CD4-positive, CD25-positive, alpha-beta regulatory T cell (primary cell): ENCODE measurements around the gene PELI1. TPM values are rescaled to one million over a fixed set of nuclear protein-coding genes. Genes with fewer than 3 reads are reported as not detected.

ENCODE experiments used
- ATAC-seq, 2 donors: fragments of 150-1000 bp; cut with Tn5 transposase; one replicate each; pipeline ENCODE4 v1.10.0; 2021; ENCODE audit warnings: low read depth in 2 of 2, moderate number of reproducible peaks in 2 of 2, moderate library complexity in 1 of 2
- DNase-seq, 3 donors: peaks; one replicate each; pipeline versions ENCODE4 v3.0.0 to v3.0.0-alpha.2; 2012 to 2022; ENCODE audit warnings: mixed read lengths in 1 of 3
- H3K27ac ChIP-seq: one replicate; pipeline ENCODE4 v1.7.0; 2013; ENCODE audit warnings: mild to moderate bottlenecking, low read length; ENCODE audit not compliant: insufficient read depth, poor library complexity, severe bottlenecking
- H3K27me3 ChIP-seq: one replicate; pipeline ENCODE4 v1.7.0; 2013; ENCODE audit warnings: low read length; ENCODE audit not compliant: control insufficient read depth, insufficient read depth
- H3K36me3 ChIP-seq: one replicate; pipeline ENCODE4 v1.7.0; 2013; ENCODE audit warnings: mild to moderate bottlenecking, low read length, moderate library complexity; ENCODE audit not compliant: control insufficient read depth, insufficient read depth
- H3K4me1 ChIP-seq: 2 replicates; pipeline ENCODE4 v1.7.0; 2013; ENCODE audit warnings: mild to moderate bottlenecking, low read length; ENCODE audit not compliant: insufficient read depth, control insufficient read depth, poor library complexity, severe bottlenecking
- H3K4me3 ChIP-seq: one replicate; pipeline ENCODE4 v1.7.0; 2013; ENCODE audit warnings: low read depth, mild to moderate bottlenecking, low read length, moderate library complexity
- H3K9me3 ChIP-seq, 2 experiments: 1 replicate in 1 of 2; 2 replicates in 1 of 2; pipeline ENCODE4 v1.7.0; 2013; ENCODE audit warnings: low read length in 2 of 2, mild to moderate bottlenecking in 1 of 2, moderate library complexity in 1 of 2; ENCODE audit not compliant: control insufficient read depth in 2 of 2
- H3K27ac Mint-ChIP-seq, 3 donors: one replicate each; pipeline ENCODE4 v1.8.0; 2020 to 2022; ENCODE audit warnings: mild to moderate bottlenecking in 3 of 3, mixed read lengths in 3 of 3, moderate library complexity in 2 of 3
- H3K27me3 Mint-ChIP-seq: one replicate; pipeline ENCODE4 v1.8.0; 2022; ENCODE audit warnings: mild to moderate bottlenecking, mixed read lengths
- H3K36me3 Mint-ChIP-seq: one replicate; pipeline ENCODE4 v1.8.0; 2020; ENCODE audit warnings: mixed read lengths
- H3K4me1 Mint-ChIP-seq, 4 donors: one replicate each; pipeline ENCODE4 v1.8.0; 2020 to 2022; ENCODE audit warnings: mixed read lengths in 4 of 4, mild to moderate bottlenecking in 1 of 4
- H3K4me3 Mint-ChIP-seq, 4 donors: one replicate each; pipeline ENCODE4 v1.8.0; 2020 to 2022; ENCODE audit warnings: mild to moderate bottlenecking in 4 of 4, mixed read lengths in 4 of 4, moderate library complexity in 3 of 4
- H3K9me3 Mint-ChIP-seq, 7 donors: one replicate each; pipeline ENCODE4 v1.8.0; 2020 to 2022; ENCODE audit warnings: mixed read lengths in 7 of 7, mild to moderate bottlenecking in 3 of 7, moderate library complexity in 2 of 7
- polyA plus RNA-seq, 4 donors: library from polyadenylated mRNA; unstranded; fragments of 300-500 nt; fragmentation: Illumina TruSeq; gene quantifications; one replicate each; pipeline ENCODE4 v1.2.3, GENCODE V29; 2021
- total RNA-seq: library from RNA; stranded (reverse); gene quantifications from one replicate; pipeline ENCODE4 v1.2.3, GENCODE V29; 2022

PELI1 gene
- total and polyA plus RNA-seq, 5 donors from 2014 or later = 32.9 to 405 (median 34.2) TPM

- H3K9me3 ChIP-seq = no peaks in the 10 kb centered on the region
- H3K4me3 ChIP-seq = peak overlapping the region; percentile 90
- Mint-ChIP-seq H3K4me1 (peaks cover 41 to 70% (median 63%) of the 10 kb centered on the region in 4 donors), H3K27ac (peak overlapping the region in 1 of 3 donors; percentile 66), H3K9me3 (no peaks in the 10 kb centered on the region), H3K27me3 (no peaks in the 10 kb centered on the region), H3K36me3 (peaks cover 11% of the 10 kb centered on the region), H3K4me3 (peak overlapping the region; percentile 58 to 98 (median 80))
- no peak overlapping the region for H3K27ac ChIP-seq
- H3K36me3 ChIP-seq = peaks cover 5% of the 10 kb centered on the region
- DNase-seq (no peak), ATAC-seq (no peak)
- H3K27me3 ChIP-seq = no peaks in the 10 kb centered on the region
- H3K4me1 ChIP-seq = peaks cover 66% of the 10 kb centered on the region
These were observed 4.3 kb downstream of the PELI1 start for GRCh38 chr2:64139956-64140355.

GRCh38 chr2:64137996-64138395, 6.2 kb downstream of the PELI1 start:
- Mint-ChIP-seq H3K9me3 (no peaks in the 10 kb centered on the region), H3K36me3 (peaks cover 13% of the 10 kb centered on the region), H3K4me3 (peak overlapping the region; percentile 33 to 75 (median 73)), H3K4me1 (peaks cover 50 to 90% (median 76%) of the 10 kb centered on the region in 4 donors), H3K27me3 (no peaks in the 10 kb centered on the region), H3K27ac (peak overlapping the region; percentile 47 to 93 (median 48))
- Histone ChIP-seq H3K36me3 (peaks cover 5% of the 10 kb centered on the region), H3K27ac (no peak overlapping the region), H3K27me3 (no peaks in the 10 kb centered on the region), H3K9me3 (no peaks in the 10 kb centered on the region), H3K4me1 (peaks cover 79% of the 10 kb centered on the region), H3K4me3 (peak overlapping the region; percentile 49)
- DNase-seq (peak in 2 of 3 donors; percentile 7 to 20), ATAC-seq (no peak)

- Mint-ChIP-seq H3K27ac (peak overlapping the region in 2 of 3 donors; percentile 47 to 61), H3K27me3 (no peaks in the 10 kb centered on the region), H3K4me3 (peak overlapping the region; percentile 35 to 74 (median 40)), H3K4me1 (peaks cover 55 to 94% (median 80%) of the 10 kb centered on the region in 4 donors), H3K9me3 (no peaks in the 10 kb centered on the region), H3K36me3 (peaks cover 15% of the 10 kb centered on the region)
- DNase-seq = no peak
- no peaks in the 10 kb centered on the region for H3K27me3 ChIP-seq
- peak overlapping the region; percentile 49 for H3K4me3 ChIP-seq
- H3K4me1 ChIP-seq = peaks cover 83% of the 10 kb centered on the region
- no peak for ATAC-seq
- no peaks in the 10 kb centered on the region for H3K9me3 ChIP-seq
- H3K27ac ChIP-seq = no peak overlapping the region
- peaks cover 5% of the 10 kb centered on the region for H3K36me3 ChIP-seq
These were observed 6.7 kb downstream of the PELI1 start for GRCh38 chr2:64137567-64137966.

GRCh38 chr2:64135421-64135820, 8.8 kb downstream of the PELI1 start:
- peak overlapping the region; percentile 53 for H3K4me3 ChIP-seq
- no peaks in the 10 kb centered on the region for H3K27me3 Mint-ChIP-seq
- peak; percentile 45 to 53 for ATAC-seq
- peaks cover 22% of the 10 kb centered on the region for H3K36me3 Mint-ChIP-seq
- peaks cover 88% of the 10 kb centered on the region for H3K4me1 ChIP-seq
- H3K27ac Mint-ChIP-seq = peak overlapping the region; percentile 34 to 64 (median 60)
- peak overlapping the region; percentile 41 for H3K27ac ChIP-seq
- peak overlapping the region; percentile 33 to 83 (median 70) for H3K4me3 Mint-ChIP-seq
- peak in 2 of 3 donors; percentile 14 to 30 for DNase-seq
- H3K36me3 ChIP-seq = peaks cover 7% of the 10 kb centered on the region
- peaks cover 54 to 94% (median 77%) of the 10 kb centered on the region in 4 donors for H3K4me1 Mint-ChIP-seq
- no peaks in the 10 kb centered on the region for H3K9me3 ChIP-seq
- no peaks in the 10 kb centered on the region for H3K27me3 ChIP-seq
- H3K9me3 Mint-ChIP-seq = no peaks in the 10 kb centered on the region

- Mint-ChIP-seq H3K27me3 (no peaks in the 10 kb centered on the region), H3K4me1 (peaks cover 59 to 94% (median 78%) of the 10 kb centered on the region in 4 donors), H3K9me3 (no peaks in the 10 kb centered on the region), H3K27ac (peak overlapping the region; percentile 34 to 64 (median 60)), H3K36me3 (peaks cover 22% of the 10 kb centered on the region), H3K4me3 (peak overlapping the region; percentile 33 to 83 (median 70))
- Histone ChIP-seq H3K4me1 (peaks cover 88% of the 10 kb centered on the region), H3K36me3 (peaks cover 7% of the 10 kb centered on the region), H3K9me3 (no peaks in the 10 kb centered on the region), H3K27ac (peak overlapping the region; percentile 41), H3K4me3 (peak overlapping the region; percentile 53), H3K27me3 (no peaks in the 10 kb centered on the region)
- DNase-seq (peak in 2 of 3 donors; percentile 18 to 34), ATAC-seq (peak; percentile 35 to 38)
These were observed 9.4 kb downstream of the PELI1 start for GRCh38 chr2:64134813-64135212.

- peaks cover 89% of the 10 kb centered on the region for H3K4me1 ChIP-seq
- H3K9me3 ChIP-seq = no peaks in the 10 kb centered on the region
- Mint-ChIP-seq H3K4me1 (peaks cover 60 to 93% (median 79%) of the 10 kb centered on the region in 4 donors), H3K9me3 (no peaks in the 10 kb centered on the region), H3K27ac (no peak overlapping the region), H3K4me3 (peak overlapping the region in 3 of 4 donors; percentile 18 to 38 (median 28)), H3K36me3 (peaks cover 20% of the 10 kb centered on the region), H3K27me3 (no peaks in the 10 kb centered on the region)
- no peak for DNase-seq
- H3K27ac ChIP-seq = no peak overlapping the region
- peaks cover 5% of the 10 kb centered on the region for H3K36me3 ChIP-seq
- ATAC-seq = no peak
- H3K27me3 ChIP-seq = no peaks in the 10 kb centered on the region
- H3K4me3 ChIP-seq = peak overlapping the region; percentile 53
These were observed 10.4 kb downstream of the PELI1 start for GRCh38 chr2:64133828-64134227.

- no peak overlapping the region for H3K27ac ChIP-seq
- no peaks in the 10 kb centered on the region for H3K9me3 ChIP-seq
- ATAC-seq (no peak), DNase-seq (no peak)
- H3K27ac Mint-ChIP-seq = no peak overlapping the region
- no peaks in the 10 kb centered on the region for H3K27me3 ChIP-seq
- no peaks in the 10 kb centered on the region for H3K27me3 Mint-ChIP-seq
- no peaks in the 10 kb centered on the region for H3K9me3 Mint-ChIP-seq
- H3K4me1 Mint-ChIP-seq = peaks cover 58 to 93% (median 80%) of the 10 kb centered on the region in 4 donors
- peaks cover 5% of the 10 kb centered on the region for H3K36me3 ChIP-seq
- H3K36me3 Mint-ChIP-seq = peaks cover 18% of the 10 kb centered on the region
- peak overlapping the region in 3 of 4 donors; percentile 12 to 39 (median 18) for H3K4me3 Mint-ChIP-seq
- H3K4me1 ChIP-seq = peaks cover 90% of the 10 kb centered on the region
- peak overlapping the region; percentile 29 for H3K4me3 ChIP-seq
These were observed 10.9 kb downstream of the PELI1 start for GRCh38 chr2:64133354-64133753.

GRCh38 chr2:64130333-64130732, 13.9 kb downstream of the PELI1 start:
- DNase-seq = no peak
- no peaks in the 10 kb centered on the region for H3K27me3 ChIP-seq
- Mint-ChIP-seq H3K36me3 (peaks cover 11% of the 10 kb centered on the region), H3K4me3 (peak overlapping the region in 3 of 4 donors; percentile 3 to 82 (median 64)), H3K9me3 (no peaks in the 10 kb centered on the region), H3K27me3 (no peaks in the 10 kb centered on the region), H3K27ac (no peak overlapping the region), H3K4me1 (peaks cover 61 to 89% (median 72%) of the 10 kb centered on the region in 4 donors)
- no peaks in the 10 kb centered on the region for H3K9me3 ChIP-seq
- peaks cover 2% of the 10 kb centered on the region for H3K36me3 ChIP-seq
- ATAC-seq = no peak
- H3K27ac ChIP-seq = no peak overlapping the region
- peaks cover 78% of the 10 kb centered on the region for H3K4me1 ChIP-seq
- H3K4me3 ChIP-seq = peak overlapping the region; percentile 13
